ENCODE data around the gene SSUH2.

DNA sequence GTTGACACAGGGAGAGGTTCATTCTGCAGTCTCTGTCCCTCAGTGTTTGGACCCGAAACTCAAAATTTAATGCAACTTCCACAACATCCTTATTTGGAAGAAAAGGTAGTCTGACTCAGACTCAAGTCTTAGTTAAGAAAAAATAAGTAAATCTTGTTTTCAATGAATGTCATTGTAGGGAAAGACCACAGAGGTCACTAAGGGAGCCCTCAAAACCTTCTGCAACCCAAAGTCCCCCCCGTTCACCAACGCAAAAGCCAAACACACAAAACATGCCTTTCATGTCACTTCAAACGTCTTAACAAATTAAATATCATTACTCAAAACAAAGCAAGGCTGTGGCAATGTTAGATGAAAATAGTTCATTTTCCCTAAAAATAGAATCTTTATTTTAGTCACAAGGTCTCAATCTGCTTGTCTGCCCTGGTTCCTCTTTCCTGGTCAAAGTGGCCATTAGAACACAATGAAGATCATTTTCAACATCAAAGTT is 20.9 kb upstream of the SSUH2 start:
- TF ChIP-seq POLR2A (IDR thresholded peaks at IDR 0.05), result no peak
- TF ChIP-seq, protein P1, sequence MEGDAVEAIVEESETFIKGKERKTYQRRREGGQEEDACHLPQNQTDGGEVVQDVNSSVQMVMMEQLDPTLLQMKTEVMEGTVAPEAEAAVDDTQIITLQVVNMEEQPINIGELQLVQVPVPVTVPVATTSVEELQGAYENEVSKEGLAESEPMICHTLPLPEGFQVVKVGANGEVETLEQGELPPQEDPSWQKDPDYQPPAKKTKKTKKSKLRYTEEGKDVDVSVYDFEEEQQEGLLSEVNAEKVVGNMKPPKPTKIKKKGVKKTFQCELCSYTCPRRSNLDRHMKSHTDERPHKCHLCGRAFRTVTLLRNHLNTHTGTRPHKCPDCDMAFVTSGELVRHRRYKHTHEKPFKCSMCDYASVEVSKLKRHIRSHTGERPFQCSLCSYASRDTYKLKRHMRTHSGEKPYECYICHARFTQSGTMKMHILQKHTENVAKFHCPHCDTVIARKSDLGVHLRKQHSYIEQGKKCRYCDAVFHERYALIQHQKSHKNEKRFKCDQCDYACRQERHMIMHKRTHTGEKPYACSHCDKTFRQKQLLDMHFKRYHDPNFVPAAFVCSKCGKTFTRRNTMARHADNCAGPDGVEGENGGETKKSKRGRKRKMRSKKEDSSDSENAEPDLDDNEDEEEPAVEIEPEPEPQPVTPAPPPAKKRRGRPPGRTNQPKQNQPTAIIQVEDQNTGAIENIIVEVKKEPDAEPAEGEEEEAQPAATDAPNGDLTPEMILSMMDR (IDR thresholded peaks at IDR 0.05), result no peak
- no peak for TF ChIP-seq POLR2AphosphoS5 (IDR thresholded peaks at IDR 0.05)
